K562 (cell line): ENCODE results near the gene FAM120B. TPM values are rescaled to one million over a fixed set of nuclear protein-coding genes. Genes with fewer than 3 reads are reported as not detected.

Source experiments
- DPF2 ChIP-seq: fragments of 450-650 bp; IDR thresholded peaks from 2 replicates; pipeline ENCODE4 v1.6.1; 2016
- FUS ChIP-seq: fragments of 200-400 bp; formaldehyde crosslinking; optimal IDR thresholded peaks from 2 replicates; pipeline ENCODE3; 2017; ENCODE audit warnings: low read depth, low read length
- HCFC1 ChIP-seq: IDR thresholded peaks from 2 replicates; pipeline ENCODE4 v1.6.1; 2012; ENCODE audit warnings: low read depth, low read length, improper control_type of control experiment
- HMG20B ChIP-seq: fragments of 250-450 bp; sonication (Bioruptor Pico); IDR thresholded peaks from 2 replicates; pipeline ENCODE4 v1.5.0; 2021; ENCODE audit warnings: mild to moderate bottlenecking
- MAFF ChIP-seq: IDR thresholded peaks from 2 replicates; pipeline ENCODE4 v1.6.1; 2012; ENCODE audit warnings: low read length, improper control_type of control experiment
- PHF21A ChIP-seq: fragments of 450-650 bp; IDR thresholded peaks from 2 replicates; pipeline ENCODE4 v1.6.1; 2017; ENCODE audit warnings: low read depth, borderline replicate concordance
- RBM15 ChIP-seq: fragments of 200-400 bp; formaldehyde crosslinking; IDR thresholded peaks from 2 replicates; pipeline ENCODE4 v1.6.1; 2018; ENCODE audit warnings: mild to moderate bottlenecking, low read length, moderate library complexity; ENCODE audit not compliant: insufficient read depth
- RBM25 ChIP-seq: fragments of 200-400 bp; formaldehyde crosslinking; IDR thresholded peaks from 2 replicates; pipeline ENCODE4 v1.6.1; 2018; ENCODE audit warnings: low read length, low read depth, moderate library complexity; ENCODE audit not compliant: severe bottlenecking
- SMARCC2 ChIP-seq: fragments of 450-650 bp; IDR thresholded peaks from 2 replicates; pipeline ENCODE4 v1.6.1; 2017; ENCODE audit warnings: antibody characterized with exemption, moderate library complexity, mild to moderate bottlenecking, low read depth
- ZKSCAN3 ChIP-seq: fragments of 250-450 bp; sonication (Bioruptor Pico); IDR thresholded peaks from 2 replicates; pipeline ENCODE4 v1.4.0; 2020
- ZNF445 ChIP-seq: fragments of 250-450 bp; sonication (Bioruptor Pico); IDR thresholded peaks from 2 replicates; pipeline ENCODE4 v1.4.0; 2020; ENCODE audit warnings: low read depth, mild to moderate bottlenecking, moderate library complexity
- polyA plus RNA-seq, 8 experiments: library from polyadenylated mRNA; depleted of rRNA in 4 of 8; stranded (reverse) in 5 of 8; unstranded in 3 of 8; fragments of >200 nt; fragmentation: Nextera tagmentation in 2 of 8; fragmentation: Illumina TruSeq in 1 of 8; extraction: Ambion mirVana in 2 of 8; extraction: Trizol in 1 of 8; gene quantifications; 2 replicates each; pipeline versions ENCODE4 v1.2.1 to v1.2.3, GENCODE V29; 2011 to 2014; ENCODE audit warnings: inconsistent platforms in 1 of 8, missing spikeins in 1 of 8
- total RNA-seq, 7 experiments: library from RNA; depleted of rRNA in 6 of 7; stranded (reverse); fragments of >200 nt in 6 of 7; fragmentation: Illumina TruSeq in 2 of 7; extraction: Trizol in 2 of 7; gene quantifications; 2 replicates each; pipeline versions ENCODE4 v1.2.1 to v1.2.3, GENCODE V29; 2011 to 2021; ENCODE audit warnings: low replicate concordance in 1 of 7
- TF ChIP-seq, protein P1 (sequence below): sonication (generic); formaldehyde crosslinking; IDR thresholded peaks from 2 replicates; pipeline ENCODE4 v1.8.0; 2022; ENCODE audit warnings: mild to moderate bottlenecking, missing genetic modification reagents
- TF ChIP-seq, protein P2 (sequence below), 2 experiments: fragments of 450-650 bp; IDR thresholded peaks; 2 replicates each; pipeline ENCODE4 v1.6.1; 2018; ENCODE audit warnings: mild to moderate bottlenecking in 2 of 2, low read depth in 1 of 2; ENCODE audit not compliant: partially characterized antibody in 2 of 2
- TF ChIP-seq, protein P3 (sequence below): fragments of 450-650 bp; IDR thresholded peaks from 2 replicates; pipeline ENCODE4 v1.6.1; 2014; ENCODE audit warnings: low read depth, mild to moderate bottlenecking, moderate library complexity, borderline replicate concordance
- TF ChIP-seq, protein P4 (sequence below): IDR thresholded peaks from 2 replicates; pipeline ENCODE4 v1.6.1; 2011; ENCODE audit not compliant: insufficient read length; ENCODE audit errors: extremely low read depth

FAM120B gene
- total and polyA plus RNA-seq, 9 of the 15 experiments (the other 6 are each of a cell fraction or from before 2014, with no cell fraction given): 3.5 to 22.6 (median 14.7) TPM

DNA sequence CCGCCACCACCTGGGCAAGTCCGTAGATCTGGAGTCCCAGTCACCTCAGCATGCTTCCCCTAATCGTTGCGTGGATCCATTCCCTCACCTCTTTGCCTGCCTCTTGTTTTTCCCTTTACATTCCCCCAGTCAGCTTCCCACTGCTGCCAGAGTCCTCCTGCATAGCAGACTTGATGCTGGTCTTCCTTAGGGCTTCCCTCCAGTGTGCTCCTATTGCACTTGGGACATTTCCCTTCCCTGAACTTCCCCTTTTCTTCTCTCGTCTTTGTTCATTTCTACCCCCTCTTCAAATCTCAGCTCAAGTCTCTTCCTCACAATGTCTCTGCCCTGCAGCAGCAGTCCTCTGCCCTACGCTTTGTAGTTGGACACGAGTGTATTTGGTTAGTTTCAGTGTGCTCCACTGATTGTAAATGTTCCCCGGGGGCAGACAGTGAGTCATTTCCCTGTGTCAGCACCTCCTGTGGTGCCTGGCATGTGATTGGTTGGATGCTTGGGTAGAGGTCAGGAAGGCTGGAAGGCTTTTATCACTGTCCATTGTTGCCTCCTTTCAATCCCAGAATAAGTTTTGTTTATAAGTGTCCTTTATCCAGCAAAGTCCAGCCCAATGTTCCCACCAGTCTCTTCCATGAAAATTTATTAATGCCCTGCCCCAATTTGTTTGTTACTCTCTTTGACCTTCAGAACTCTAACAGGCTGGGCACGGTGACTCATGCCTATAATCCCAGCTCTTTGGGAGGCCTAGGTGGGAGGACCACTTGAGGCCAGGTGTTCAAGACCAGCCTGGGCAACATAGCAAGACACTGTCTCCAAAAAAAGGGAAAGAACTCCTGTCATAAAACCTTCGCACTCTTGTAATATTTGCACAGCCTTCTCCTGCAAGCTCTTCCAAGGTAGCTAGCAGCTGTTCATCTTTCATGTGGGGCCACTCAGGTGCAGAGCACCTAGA, 38.3 kb downstream of the FAM120B start (continued):
- TF ChIP-seq, protein P1, sequence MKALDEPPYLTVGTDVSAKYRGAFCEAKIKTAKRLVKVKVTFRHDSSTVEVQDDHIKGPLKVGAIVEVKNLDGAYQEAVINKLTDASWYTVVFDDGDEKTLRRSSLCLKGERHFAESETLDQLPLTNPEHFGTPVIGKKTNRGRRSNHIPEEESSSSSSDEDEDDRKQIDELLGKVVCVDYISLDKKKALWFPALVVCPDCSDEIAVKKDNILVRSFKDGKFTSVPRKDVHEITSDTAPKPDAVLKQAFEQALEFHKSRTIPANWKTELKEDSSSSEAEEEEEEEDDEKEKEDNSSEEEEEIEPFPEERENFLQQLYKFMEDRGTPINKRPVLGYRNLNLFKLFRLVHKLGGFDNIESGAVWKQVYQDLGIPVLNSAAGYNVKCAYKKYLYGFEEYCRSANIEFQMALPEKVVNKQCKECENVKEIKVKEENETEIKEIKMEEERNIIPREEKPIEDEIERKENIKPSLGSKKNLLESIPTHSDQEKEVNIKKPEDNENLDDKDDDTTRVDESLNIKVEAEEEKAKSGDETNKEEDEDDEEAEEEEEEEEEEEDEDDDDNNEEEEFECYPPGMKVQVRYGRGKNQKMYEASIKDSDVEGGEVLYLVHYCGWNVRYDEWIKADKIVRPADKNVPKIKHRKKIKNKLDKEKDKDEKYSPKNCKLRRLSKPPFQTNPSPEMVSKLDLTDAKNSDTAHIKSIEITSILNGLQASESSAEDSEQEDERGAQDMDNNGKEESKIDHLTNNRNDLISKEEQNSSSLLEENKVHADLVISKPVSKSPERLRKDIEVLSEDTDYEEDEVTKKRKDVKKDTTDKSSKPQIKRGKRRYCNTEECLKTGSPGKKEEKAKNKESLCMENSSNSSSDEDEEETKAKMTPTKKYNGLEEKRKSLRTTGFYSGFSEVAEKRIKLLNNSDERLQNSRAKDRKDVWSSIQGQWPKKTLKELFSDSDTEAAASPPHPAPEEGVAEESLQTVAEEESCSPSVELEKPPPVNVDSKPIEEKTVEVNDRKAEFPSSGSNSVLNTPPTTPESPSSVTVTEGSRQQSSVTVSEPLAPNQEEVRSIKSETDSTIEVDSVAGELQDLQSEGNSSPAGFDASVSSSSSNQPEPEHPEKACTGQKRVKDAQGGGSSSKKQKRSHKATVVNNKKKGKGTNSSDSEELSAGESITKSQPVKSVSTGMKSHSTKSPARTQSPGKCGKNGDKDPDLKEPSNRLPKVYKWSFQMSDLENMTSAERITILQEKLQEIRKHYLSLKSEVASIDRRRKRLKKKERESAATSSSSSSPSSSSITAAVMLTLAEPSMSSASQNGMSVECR (CRISPR knock-in tag): no peak
- TF ChIP-seq, protein P2, sequence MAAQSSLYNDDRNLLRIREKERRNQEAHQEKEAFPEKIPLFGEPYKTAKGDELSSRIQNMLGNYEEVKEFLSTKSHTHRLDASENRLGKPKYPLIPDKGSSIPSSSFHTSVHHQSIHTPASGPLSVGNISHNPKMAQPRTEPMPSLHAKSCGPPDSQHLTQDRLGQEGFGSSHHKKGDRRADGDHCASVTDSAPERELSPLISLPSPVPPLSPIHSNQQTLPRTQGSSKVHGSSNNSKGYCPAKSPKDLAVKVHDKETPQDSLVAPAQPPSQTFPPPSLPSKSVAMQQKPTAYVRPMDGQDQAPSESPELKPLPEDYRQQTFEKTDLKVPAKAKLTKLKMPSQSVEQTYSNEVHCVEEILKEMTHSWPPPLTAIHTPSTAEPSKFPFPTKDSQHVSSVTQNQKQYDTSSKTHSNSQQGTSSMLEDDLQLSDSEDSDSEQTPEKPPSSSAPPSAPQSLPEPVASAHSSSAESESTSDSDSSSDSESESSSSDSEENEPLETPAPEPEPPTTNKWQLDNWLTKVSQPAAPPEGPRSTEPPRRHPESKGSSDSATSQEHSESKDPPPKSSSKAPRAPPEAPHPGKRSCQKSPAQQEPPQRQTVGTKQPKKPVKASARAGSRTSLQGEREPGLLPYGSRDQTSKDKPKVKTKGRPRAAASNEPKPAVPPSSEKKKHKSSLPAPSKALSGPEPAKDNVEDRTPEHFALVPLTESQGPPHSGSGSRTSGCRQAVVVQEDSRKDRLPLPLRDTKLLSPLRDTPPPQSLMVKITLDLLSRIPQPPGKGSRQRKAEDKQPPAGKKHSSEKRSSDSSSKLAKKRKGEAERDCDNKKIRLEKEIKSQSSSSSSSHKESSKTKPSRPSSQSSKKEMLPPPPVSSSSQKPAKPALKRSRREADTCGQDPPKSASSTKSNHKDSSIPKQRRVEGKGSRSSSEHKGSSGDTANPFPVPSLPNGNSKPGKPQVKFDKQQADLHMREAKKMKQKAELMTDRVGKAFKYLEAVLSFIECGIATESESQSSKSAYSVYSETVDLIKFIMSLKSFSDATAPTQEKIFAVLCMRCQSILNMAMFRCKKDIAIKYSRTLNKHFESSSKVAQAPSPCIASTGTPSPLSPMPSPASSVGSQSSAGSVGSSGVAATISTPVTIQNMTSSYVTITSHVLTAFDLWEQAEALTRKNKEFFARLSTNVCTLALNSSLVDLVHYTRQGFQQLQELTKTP (IDR thresholded peaks at IDR 0.05; ENCODE audit: low read depth in 1 of 2, partially characterized antibody in 2 of 2): no peak
- TF ChIP-seq DPF2 (0 out of 2 replicates have a peak, but pooled peaks have one; percentile 25), ZNF445 (CRISPR knock-in tag) (no peak), MAFF (peak; percentile 14; the same call in 1 of the 2 replicates), PHF21A (no peak; the same call in 1 of the 2 replicates), RBM25 (no peak), ZKSCAN3 (no peak), SMARCC2 (no peak), FUS (no peak), HMG20B (CRISPR knock-in tag) (no peak), HCFC1 (no peak), RBM15 (no peak)
- TF ChIP-seq, protein P3, sequence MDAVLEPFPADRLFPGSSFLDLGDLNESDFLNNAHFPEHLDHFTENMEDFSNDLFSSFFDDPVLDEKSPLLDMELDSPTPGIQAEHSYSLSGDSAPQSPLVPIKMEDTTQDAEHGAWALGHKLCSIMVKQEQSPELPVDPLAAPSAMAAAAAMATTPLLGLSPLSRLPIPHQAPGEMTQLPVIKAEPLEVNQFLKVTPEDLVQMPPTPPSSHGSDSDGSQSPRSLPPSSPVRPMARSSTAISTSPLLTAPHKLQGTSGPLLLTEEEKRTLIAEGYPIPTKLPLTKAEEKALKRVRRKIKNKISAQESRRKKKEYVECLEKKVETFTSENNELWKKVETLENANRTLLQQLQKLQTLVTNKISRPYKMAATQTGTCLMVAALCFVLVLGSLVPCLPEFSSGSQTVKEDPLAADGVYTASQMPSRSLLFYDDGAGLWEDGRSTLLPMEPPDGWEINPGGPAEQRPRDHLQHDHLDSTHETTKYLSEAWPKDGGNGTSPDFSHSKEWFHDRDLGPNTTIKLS: no peak
- TF ChIP-seq, protein P4, sequence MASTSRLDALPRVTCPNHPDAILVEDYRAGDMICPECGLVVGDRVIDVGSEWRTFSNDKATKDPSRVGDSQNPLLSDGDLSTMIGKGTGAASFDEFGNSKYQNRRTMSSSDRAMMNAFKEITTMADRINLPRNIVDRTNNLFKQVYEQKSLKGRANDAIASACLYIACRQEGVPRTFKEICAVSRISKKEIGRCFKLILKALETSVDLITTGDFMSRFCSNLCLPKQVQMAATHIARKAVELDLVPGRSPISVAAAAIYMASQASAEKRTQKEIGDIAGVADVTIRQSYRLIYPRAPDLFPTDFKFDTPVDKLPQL: no peak
